A549 (cell line): ENCODE measurements around the gene WDR33.

Source experiments
- CTCF ChIP-seq: fragments of >200 bp; sonication (Bioruptor Twin); formaldehyde crosslinking; IDR thresholded peaks from 3 replicates; pipeline ENCODE4 v1.5.1; 2016
- EP300 ChIP-seq, 2 experiments: fragments of >200 bp; sonication (Bioruptor Twin); formaldehyde crosslinking; IDR thresholded peaks; 2 replicates in 1 of 2; 3 replicates in 1 of 2; pipeline ENCODE4 v1.6.1; 2016 to 2017
- RCOR1 ChIP-seq: fragments of 150-350 bp; IDR thresholded peaks from 2 replicates; pipeline ENCODE4 v1.6.1; 2014; ENCODE audit warnings: antibody characterized with exemption, low read length, low read depth
- RNF2 ChIP-seq: fragments of 200-600 bp; sonication (generic); IDR thresholded peaks from 2 replicates; pipeline ENCODE4 v1.6.1; 2016; ENCODE audit warnings: low read depth, mild to moderate bottlenecking, antibody characterized with exemption, moderate library complexity, borderline replicate concordance

- TF ChIP-seq RNF2: no peak
- no peak for TF ChIP-seq CTCF
- no peak for TF ChIP-seq EP300 (IDR thresholded peaks at IDR 0.05)
- no peak for TF ChIP-seq RCOR1
Observed at GRCh38 chr2:127685410-127686080, 125.4 kb downstream of the WDR33 start.
